Pulmonary artery endothelial cell (primary cell): ENCODE data around the gene SHFL. TPM values are rescaled to one million over a fixed set of nuclear protein-coding genes. Genes with fewer than 3 reads are reported as not detected.

ENCODE experiments used
- DNase-seq: peaks from one replicate; pipeline ENCODE4 v3.0.0-alpha.2; 2011; ENCODE audit warnings: low read depth, low spot score
- total RNA-seq: library from RNA; depleted of rRNA; stranded (reverse); fragments of >200 nt; gene quantifications from 2 replicates; pipeline ENCODE4 v1.2.3, GENCODE V29; 2014

Gene SHFL
- total RNA-seq = 22.9 and 23.8 TPM in 2 replicates

- no peak for DNase-seq
Observed at GRCh38 chr19:10085641-10086590, at the start of gene SHFL. SHFL (plus strand) TSS chr19:10086317; CDS start chr19:10086428, 111 bp downstream.

GRCh38 chr19:10036601-10037071 is 49.5 kb upstream of the SHFL start:
- no peak for DNase-seq

GRCh38 chr19:10037367-10037766 is 48.8 kb upstream of the SHFL start:
- DNase-seq = no peak

GRCh38 chr19:10037809-10038208 is 48.3 kb upstream of the SHFL start:
- no peak for DNase-seq

GRCh38 chr19:10043286-10043927 is 42.7 kb upstream of the SHFL start:
- DNase-seq = no peak

GRCh38 chr19:10044390-10044789 is 41.7 kb upstream of the SHFL start:
- DNase-seq = no peak

GRCh38 chr19:10045371-10045770 is 40.7 kb upstream of the SHFL start:
- no peak for DNase-seq

- DNase-seq = no peak
Observed at GRCh38 chr19:10049626-10050025, 36.5 kb upstream of the SHFL start.

GRCh38 chr19:10052602-10053360 is 33.3 kb upstream of the SHFL start:
- no peak for DNase-seq

GRCh38 chr19:10061717-10062310 is 24.3 kb upstream of the SHFL start:
- no peak for DNase-seq

GRCh38 chr19:10068205-10068604 is 17.9 kb upstream of the SHFL start:
- DNase-seq = no peak

- DNase-seq = no peak
Observed at GRCh38 chr19:10069046-10069445, 17.1 kb upstream of the SHFL start.

GRCh38 chr19:10070730-10071446 is 15.2 kb upstream of the SHFL start:
- no peak for DNase-seq

- DNase-seq = no peak
Observed at GRCh38 chr19:10074153-10074552, 12.0 kb upstream of the SHFL start.

- DNase-seq = no peak
Observed at GRCh38 chr19:10076535-10076934, 9.6 kb upstream of the SHFL start.

GRCh38 chr19:10078329-10078728 is 7.8 kb upstream of the SHFL start:
- no peak for DNase-seq

- no peak for DNase-seq
Observed at GRCh38 chr19:10079031-10079453, 7.1 kb upstream of the SHFL start.

GRCh38 chr19:10083911-10084310 is 2.2 kb upstream of the SHFL start:
- no peak for DNase-seq

GRCh38 chr19:10084803-10085202 is 1.3 kb upstream of the SHFL start:
- no peak for DNase-seq

- DNase-seq = no peak
Observed at GRCh38 chr19:10086591-10087192, 575 bp downstream of the SHFL start.
